Renal pelvis (tissue), 3 donors: ENCODE measurements around the gene FGG. TPM values are rescaled to one million over a fixed set of nuclear protein-coding genes. Genes with fewer than 3 reads are reported as not detected.

Experiments used
- polyA plus RNA-seq, 3 donors: library from polyadenylated mRNA; unstranded; fragments of 120-200 nt; gene quantifications; one replicate each; pipeline ENCODE4 v1.2.1, GENCODE V29; 2013; ENCODE audit not compliant: insufficient read length in 3 of 3

FGG gene
- polyA plus RNA-seq, 3 donors = not detected

Other genes with a start within 250 kb of the FGG start
- gene DCHS2, start 120.9 kb downstream of the FGG start, polyA plus RNA-seq = 1 to 10 TPM; 3.9 to 7.6 (median 7.1) TPM
- gene PLRG1, start 62.3 kb downstream of the FGG start, polyA plus RNA-seq = 100 to 1,000 TPM; 105 to 113 (median 112) TPM
- 100 to 1,000 TPM in 1 of 3 donors, 1 to 10 TPM in 2; 6.3 to 165 (median 6.4) TPM for gene FGB, start 49.6 kb downstream of the FGG start, polyA plus RNA-seq
- gene FGA, start 21.9 kb downstream of the FGG start, polyA plus RNA-seq = under 1 TPM; 0.10 to 0.95 (median 0.11) TPM
- gene LRAT, start 131.3 kb upstream of the FGG start, polyA plus RNA-seq = 1 to 10 TPM in 1 of 3 donors, under 1 TPM in 2; 0.44 to 1.8 (median 0.71) TPM
- under 1 TPM in 1 of 3 donors, not detected in 2; 0.06 TPM for gene RBM46, start 168.6 kb upstream of the FGG start, polyA plus RNA-seq